GM23248 (cell line): ENCODE data around the gene SLC44A3. TPM values are rescaled to one million over a fixed set of nuclear protein-coding genes. Genes with fewer than 3 reads are reported as not detected.
A peak's percentile ranks its signal among the peaks of the same experiment; 100 is the strongest.

Source experiments
- DNase-seq: peaks from one replicate; pipeline ENCODE4 v3.0.0-alpha.2; 2015
- H2AFZ ChIP-seq: fragments of 200-600 bp; sonication (generic); 2 replicates; pipeline ENCODE4 v1.6.1; 2016; ENCODE audit warnings: antibody characterized with exemption
- H3F3A ChIP-seq: fragments of 200-600 bp; sonication (generic); 2 replicates; pipeline ENCODE4 v1.6.1; 2016; ENCODE audit warnings: mild to moderate bottlenecking, antibody characterized with exemption, mixed run types; ENCODE audit not compliant: insufficient read depth
- H3K27ac ChIP-seq: fragments of 200-600 bp; sonication (generic); 2 replicates; pipeline ENCODE4 v1.5.1; 2016; ENCODE audit warnings: mild to moderate bottlenecking
- H3K27me3 ChIP-seq: fragments of 200-600 bp; sonication (generic); replicated peaks from 2 replicates; pipeline ENCODE4 v1.6.1; 2016; ENCODE audit warnings: mild to moderate bottlenecking; ENCODE audit not compliant: insufficient read depth
- H3K36me3 ChIP-seq: fragments of 200-600 bp; sonication (generic); 2 replicates; pipeline ENCODE4 v1.6.1; 2016; ENCODE audit warnings: low read depth, mild to moderate bottlenecking
- H3K4me1 ChIP-seq: fragments of 200-600 bp; sonication (generic); 2 replicates; pipeline ENCODE4 v1.6.1; 2016; ENCODE audit warnings: mild to moderate bottlenecking; ENCODE audit not compliant: insufficient read depth
- H3K4me2 ChIP-seq: fragments of 200-600 bp; sonication (generic); one replicate; pipeline ENCODE4 v1.6.1; 2016; ENCODE audit warnings: mild to moderate bottlenecking; ENCODE audit not compliant: unreplicated experiment
- H3K4me3 ChIP-seq: fragments of 200-600 bp; sonication (generic); 2 replicates; pipeline ENCODE4 v1.5.1; 2016; ENCODE audit warnings: mild to moderate bottlenecking
- H3K79me2 ChIP-seq: fragments of 200-600 bp; sonication (generic); 2 replicates; pipeline ENCODE4 v1.6.1; 2016; ENCODE audit warnings: mild to moderate bottlenecking; ENCODE audit not compliant: insufficient read depth
- H3K9ac ChIP-seq: fragments of 200-600 bp; sonication (generic); 2 replicates; pipeline ENCODE4 v1.6.1; 2016; ENCODE audit warnings: mild to moderate bottlenecking
- H3K9me2 ChIP-seq: fragments of 200-600 bp; sonication (generic); 2 replicates; pipeline ENCODE4 v1.6.1; 2016; ENCODE audit warnings: mixed run types, mild to moderate bottlenecking, moderate library complexity; ENCODE audit not compliant: insufficient read depth
- H3K9me3 ChIP-seq: fragments of 200-600 bp; sonication (generic); one replicate; pipeline ENCODE4 v1.6.1; 2017; ENCODE audit warnings: low read depth
- H4K20me1 ChIP-seq: fragments of 200-600 bp; sonication (generic); 2 replicates; pipeline ENCODE4 v1.6.0; 2016; ENCODE audit not compliant: insufficient read depth
- EZH2 ChIP-seq: fragments of 200-600 bp; sonication (generic); IDR thresholded peaks from 2 replicates; pipeline ENCODE4 v1.6.1; 2018; ENCODE audit warnings: antibody characterized with exemption, mild to moderate bottlenecking; ENCODE audit not compliant: insufficient read depth, poor library complexity, severe bottlenecking
- EZH2phosphoT487 ChIP-seq: fragments of 200-600 bp; sonication (generic); IDR thresholded peaks from 2 replicates; pipeline ENCODE4 v1.6.1; 2018; ENCODE audit warnings: antibody characterized with exemption, moderate library complexity, mild to moderate bottlenecking, low read depth; ENCODE audit not compliant: insufficient read depth
- WGBS, 2 experiments: methylation state at CpG; one replicate each; pipeline ENCODE4 v1.1.6; 2015 to 2017; ENCODE audit warnings: low lambda C conversion rate in 2 of 2, low coverage in 1 of 2; ENCODE audit errors: missing lambda C conversion rate in 2 of 2; 5-methylcytosine and 5-hydroxymethylcytosine counted together
- in situ Hi-C: fragments of 300-500 bp; cut with MboI; formaldehyde crosslinking; loops from 2 replicates; pipeline ENCODE4 v1.15.0; 2020
- polyA plus RNA-seq: library from polyadenylated mRNA; unstranded; fragments of >200 nt; fragmentation: Nextera tagmentation; extraction: Ambion mirVana; gene quantifications from 2 replicates; pipeline ENCODE4 v1.2.1, GENCODE V29; 2016
- total RNA-seq: library from RNA; depleted of rRNA; stranded (reverse); fragments of >200 nt; shearing (Covaris generic); gene quantifications from 2 replicates; pipeline ENCODE4 v1.2.3, GENCODE V29; 2014

SLC44A3 gene
- total and polyA plus RNA-seq, 2 experiments from 2014 or later = 1.6 to 2.0 TPM

- H3K27ac ChIP-seq = peak overlapping the region; percentile 82
- no peaks in the 10 kb centered on the region for H3K36me3 ChIP-seq
- no peak overlapping the region for H3K9ac ChIP-seq
- peaks cover 4% of the 10 kb centered on the region for H4K20me1 ChIP-seq
- no peaks in the 10 kb centered on the region for H3K9me2 ChIP-seq
- H2AFZ ChIP-seq = no peak overlapping the region
- peaks cover 66% of the 10 kb centered on the region for H3F3A ChIP-seq
- no peaks in the 10 kb centered on the region for H3K27me3 ChIP-seq
- peaks cover 63% of the 10 kb centered on the region for H3K4me1 ChIP-seq
- WGBS, 2 experiments = 100% methylated on average over 1 of the region's 1 CpG
- peak overlapping the region; percentile 90 for H3K4me2 ChIP-seq
- in situ Hi-C loops = loop anchor here (5.0 kb wide), 1 partner anchor 60 kb away; no protein-coding TSS in a partner anchor
- peak overlapping the region; percentile 95; the same call in 1 of the 2 replicates for H3K4me3 ChIP-seq
- H3K79me2 ChIP-seq = peaks cover 93% of the 10 kb centered on the region
- H3K9me3 ChIP-seq = no peaks in the 10 kb centered on the region
- TF ChIP-seq EZH2phosphoT487 = no peak
- no peak for TF ChIP-seq EZH2
- no peak for DNase-seq
These were observed 101.8 kb downstream of the SLC44A3 start for GRCh38 chr1:94921977-94922376.

- in situ Hi-C loops = loop anchor here (5.0 kb wide), 1 partner anchor 61 kb away; no protein-coding TSS in a partner anchor
These were observed 102.7 kb downstream of the SLC44A3 start for GRCh38 chr1:94922761-94923331.

GRCh38 chr1:94925004-94925403, 104.8 kb downstream of the SLC44A3 start:
- Histone ChIP-seq H3K9me3 (no peaks in the 10 kb centered on the region), H3K9ac (peak overlapping the region; percentile 89), H3K9me2 (no peaks in the 10 kb centered on the region), H3F3A (peaks cover 65% of the 10 kb centered on the region), H3K4me2 (peak overlapping the region; percentile 90), H3K36me3 (no peaks in the 10 kb centered on the region), H2AFZ (peak overlapping the region; percentile 80; the same call in 1 of the 2 replicates), H3K4me3 (peak overlapping the region; percentile 95), H3K27ac (peak overlapping the region; percentile 82), H3K27me3 (no peaks in the 10 kb centered on the region), H4K20me1 (no peaks in the 10 kb centered on the region), H3K79me2 (peaks cover 63% of the 10 kb centered on the region), H3K4me1 (peaks cover 44% of the 10 kb centered on the region)
- 0 to 4% methylated on average over 2 of the region's 2 CpGs for WGBS, 2 experiments
- in situ Hi-C loops = no loop called here
- DNase-seq = peak; percentile 62
- TF ChIP-seq EZH2phosphoT487 = no peak
- no peak for TF ChIP-seq EZH2

More at GRCh38 chr1:94922761-94923331, 102.7 kb downstream of the SLC44A3 start:
- Histone ChIP-seq H3K36me3 (no peaks in the 10 kb centered on the region), H2AFZ (no peak overlapping the region), H3K27me3 (no peaks in the 10 kb centered on the region), H3K9ac (peak overlapping the region; percentile 89), H3K9me3 (no peaks in the 10 kb centered on the region), H3K4me2 (peak overlapping the region; percentile 90), H3K27ac (peak overlapping the region; percentile 82), H4K20me1 (0 out of 2 replicates have a peak, but pooled peaks cover 4% of the 10 kb centered on the region), H3K4me1 (peaks cover 62% of the 10 kb centered on the region), H3K9me2 (no peaks in the 10 kb centered on the region), H3K4me3 (peak overlapping the region; percentile 95), H3F3A (peaks cover 65% of the 10 kb centered on the region), H3K79me2 (peaks cover 84% of the 10 kb centered on the region)
- no peak for TF ChIP-seq EZH2phosphoT487
- TF ChIP-seq EZH2 = no peak
- 60 to 62% methylated on average over 8 of the region's 8 CpGs for WGBS, 2 experiments
- peak; percentile 76 for DNase-seq

GRCh38 chr1:94925561-94926125, 105.5 kb downstream of the SLC44A3 start:
- Histone ChIP-seq H3K36me3 (no peaks in the 10 kb centered on the region), H3K4me1 (peaks cover 38% of the 10 kb centered on the region), H2AFZ (peak overlapping the region; percentile 80), H3F3A (peaks cover 58% of the 10 kb centered on the region), H3K4me3 (peak overlapping the region; percentile 95), H3K9ac (peak overlapping the region; percentile 89), H3K9me2 (no peaks in the 10 kb centered on the region), H3K4me2 (peak overlapping the region; percentile 90), H4K20me1 (no peaks in the 10 kb centered on the region), H3K9me3 (no peaks in the 10 kb centered on the region), H3K79me2 (peaks cover 56% of the 10 kb centered on the region), H3K27me3 (no peaks in the 10 kb centered on the region), H3K27ac (peak overlapping the region; percentile 82)
- 0 to 3% methylated on average over 23 of the region's 23 CpGs for WGBS, 2 experiments
- DNase-seq = peak; percentile 86
- in situ Hi-C loops = no loop called here
- no peak for TF ChIP-seq EZH2phosphoT487
- TF ChIP-seq EZH2 = no peak
